Measurements from ENCODE around the gene CHKA.

Gene CHKA

DNA sequence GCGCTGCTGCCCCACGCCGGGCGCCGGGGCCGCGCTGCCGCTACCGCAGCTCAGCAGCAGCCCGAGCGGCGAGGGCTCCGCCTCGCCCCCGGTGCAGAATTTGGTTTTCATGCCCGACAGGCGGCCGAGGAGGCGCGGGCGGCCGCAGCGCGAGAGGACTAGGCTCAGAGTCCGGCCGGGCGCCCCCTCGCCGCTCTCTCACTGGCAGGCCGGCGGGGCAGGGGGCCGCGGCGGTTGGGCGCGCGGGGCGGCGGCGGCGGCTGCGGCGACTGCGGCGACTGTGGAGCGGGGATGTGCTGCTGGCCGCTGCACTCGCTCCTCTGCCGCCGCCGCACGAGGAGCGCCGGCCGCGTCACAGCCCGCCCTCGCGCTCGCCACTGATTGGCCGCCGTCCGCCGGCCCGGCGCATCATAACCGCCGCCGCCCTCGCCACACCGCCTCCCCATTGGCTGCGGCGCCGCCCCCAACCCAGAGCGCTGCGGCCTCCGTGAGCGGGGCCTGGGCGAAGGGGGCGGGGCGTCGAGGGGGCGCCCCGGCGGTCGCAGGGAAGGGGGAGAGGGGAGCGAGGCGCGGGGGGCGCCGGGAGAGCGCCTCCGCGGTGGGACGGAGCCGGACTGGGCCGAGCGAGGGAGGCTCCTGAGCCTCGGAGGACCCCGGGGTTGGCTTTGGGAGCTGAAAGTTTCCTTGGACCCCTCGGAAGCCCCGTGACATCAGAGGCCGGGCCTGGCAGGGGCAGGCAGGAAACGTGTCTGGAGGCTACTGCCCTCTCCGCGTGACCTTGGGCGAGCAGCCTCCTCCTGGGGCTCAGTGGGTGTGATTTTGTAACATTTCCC lies at the start of gene CHKA:
Gene CHKA (minus strand): TSS at position 322 of the 833 bp plus-strand sequence. CDS start 211 bp downstream, at position 111.
- peak; percentile 77 for DNase-seq (ENCODE audit: low read depth)

DNA sequence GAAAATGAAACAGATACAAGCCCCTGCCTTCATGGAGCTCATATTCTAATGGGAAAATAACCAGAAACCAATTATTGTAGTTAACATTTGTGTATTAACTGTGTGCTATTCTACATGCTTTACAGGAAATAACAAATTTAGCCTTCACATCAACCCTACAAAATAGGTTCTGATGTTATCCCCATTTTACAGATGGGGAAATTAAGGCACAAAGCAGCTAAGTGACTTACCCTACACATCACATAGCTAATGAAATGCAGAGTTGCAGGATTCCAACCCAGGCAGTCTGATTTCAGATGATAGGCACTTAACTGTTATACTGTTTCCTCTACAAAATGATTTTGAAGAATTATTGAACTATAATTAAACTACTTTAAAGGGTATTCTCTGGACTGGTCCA lies 48.3 kb upstream of the CHKA start:
- no peak for DNase-seq (ENCODE audit: low read depth)

DNA sequence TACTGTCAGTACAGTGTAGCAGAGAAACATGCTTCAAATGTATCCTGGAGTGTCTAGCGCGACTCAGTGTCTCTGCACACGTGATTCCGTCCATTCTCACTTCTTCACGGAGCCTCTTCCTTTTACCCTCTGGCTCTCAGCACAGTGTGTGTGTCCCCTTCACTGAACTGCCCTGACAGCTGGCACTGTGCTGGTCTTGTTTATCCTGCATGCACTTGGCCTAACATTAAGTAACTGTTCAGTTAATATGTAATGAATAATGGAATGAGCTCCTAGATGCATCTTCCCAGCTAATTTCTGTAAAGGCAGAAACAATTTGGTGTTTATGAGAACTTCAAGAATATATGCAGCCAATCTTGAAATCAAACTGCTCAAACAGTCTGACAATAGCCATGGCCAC lies 47.5 kb upstream of the CHKA start:
- DNase-seq (ENCODE audit: low read depth) = no peak

DNA sequence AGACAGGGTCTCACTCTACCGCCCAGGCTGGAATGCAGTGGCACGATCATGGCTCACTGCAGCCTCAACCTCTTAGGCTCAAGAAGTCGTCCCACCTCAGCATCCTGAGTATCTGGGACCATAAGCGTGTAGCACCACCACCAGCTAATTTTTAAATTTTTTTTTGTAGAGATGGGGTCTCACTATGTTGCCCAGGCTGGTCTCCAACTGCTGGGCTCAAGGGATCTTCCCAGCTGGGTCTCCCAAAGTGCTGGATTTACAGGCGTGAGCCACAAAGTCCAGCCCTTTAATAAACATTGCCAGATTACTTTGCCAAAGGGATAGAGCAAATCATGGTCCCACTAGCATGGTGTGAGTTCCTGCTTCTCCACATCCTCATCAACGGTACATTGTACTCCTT lies 46.3 kb upstream of the CHKA start:
- DNase-seq (ENCODE audit: low read depth) = no peak

DNA sequence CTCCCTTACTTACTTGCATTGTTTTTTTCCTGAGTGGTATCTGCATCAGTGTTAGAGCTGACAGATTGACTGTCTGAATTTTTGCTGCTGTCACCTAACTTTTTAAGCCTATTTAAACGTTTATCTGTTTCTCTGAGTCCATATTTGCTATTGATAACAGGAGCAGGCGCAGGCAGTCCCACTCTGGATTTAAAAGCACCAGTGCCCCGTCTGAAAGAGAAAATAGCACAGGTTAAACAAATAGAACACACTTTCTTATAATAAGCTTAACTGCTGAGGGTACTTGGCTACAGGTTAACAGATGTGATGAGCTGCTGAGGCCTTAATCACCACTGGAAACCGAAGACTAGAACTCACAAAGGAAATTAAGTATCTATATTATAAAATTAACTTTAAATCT lies 45.8 kb upstream of the CHKA start:
- DNase-seq (ENCODE audit: low read depth) = no peak

DNA sequence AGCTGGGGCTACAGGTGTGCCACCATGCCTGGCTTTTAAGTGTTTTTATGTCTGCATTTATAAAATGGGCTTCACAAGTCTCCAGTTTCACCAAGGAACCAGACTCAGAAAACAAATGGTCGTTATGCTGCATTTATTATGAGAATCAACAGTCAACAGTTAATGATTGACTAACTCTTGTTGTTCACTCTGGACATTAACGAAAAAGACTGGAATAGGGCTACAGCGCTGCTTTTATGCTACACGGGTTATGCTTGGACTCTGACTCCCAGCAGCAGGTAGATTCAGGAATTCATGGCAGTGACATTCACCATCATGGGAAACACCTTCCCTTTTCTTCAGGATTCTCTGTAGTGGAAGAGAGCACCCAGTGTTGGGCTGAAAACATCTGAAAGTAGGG lies 44.4 kb upstream of the CHKA start:
- DNase-seq (ENCODE audit: low read depth) = no peak

DNA sequence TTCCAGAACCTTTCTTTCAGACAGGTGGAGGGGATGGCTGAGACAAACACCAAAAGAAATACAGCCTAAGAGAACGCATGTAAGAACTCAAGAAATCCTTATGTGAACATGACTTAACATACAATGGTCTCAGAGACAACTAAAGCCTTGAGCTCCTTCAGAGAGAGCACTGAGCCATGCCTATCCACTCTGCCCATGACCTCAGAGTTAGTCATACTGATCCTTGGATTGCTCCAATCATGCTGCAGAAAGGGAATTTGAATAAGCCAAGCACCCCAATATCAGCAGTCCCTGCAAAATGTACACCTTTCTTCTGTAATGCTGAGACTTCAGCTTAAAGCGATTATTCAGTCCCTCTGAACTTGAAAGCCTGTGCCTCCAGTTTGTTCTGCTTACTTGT lies 43.2 kb upstream of the CHKA start:
- peak; percentile 55 for DNase-seq (ENCODE audit: low read depth)

DNA sequence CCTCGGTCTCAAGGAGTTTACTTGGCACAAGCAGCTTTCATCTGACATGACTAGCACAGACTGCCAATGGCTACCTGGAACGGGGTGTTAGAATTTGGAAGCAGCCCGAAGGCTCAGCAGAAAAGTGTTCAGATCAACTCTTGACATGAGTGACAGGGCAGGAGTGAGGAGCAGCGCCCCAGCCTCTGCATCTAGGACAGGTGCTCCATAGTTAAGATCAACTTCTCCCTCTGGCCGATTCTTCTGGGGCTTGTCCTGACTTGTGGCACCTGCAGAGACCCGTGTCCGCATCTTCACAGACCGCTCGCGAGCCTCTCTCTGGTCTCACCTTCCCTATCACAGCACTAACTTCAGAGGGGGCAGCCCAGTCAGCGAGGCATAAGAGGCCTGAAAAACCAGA lies 42.5 kb upstream of the CHKA start:
- DNase-seq (ENCODE audit: low read depth) = no peak

DNA sequence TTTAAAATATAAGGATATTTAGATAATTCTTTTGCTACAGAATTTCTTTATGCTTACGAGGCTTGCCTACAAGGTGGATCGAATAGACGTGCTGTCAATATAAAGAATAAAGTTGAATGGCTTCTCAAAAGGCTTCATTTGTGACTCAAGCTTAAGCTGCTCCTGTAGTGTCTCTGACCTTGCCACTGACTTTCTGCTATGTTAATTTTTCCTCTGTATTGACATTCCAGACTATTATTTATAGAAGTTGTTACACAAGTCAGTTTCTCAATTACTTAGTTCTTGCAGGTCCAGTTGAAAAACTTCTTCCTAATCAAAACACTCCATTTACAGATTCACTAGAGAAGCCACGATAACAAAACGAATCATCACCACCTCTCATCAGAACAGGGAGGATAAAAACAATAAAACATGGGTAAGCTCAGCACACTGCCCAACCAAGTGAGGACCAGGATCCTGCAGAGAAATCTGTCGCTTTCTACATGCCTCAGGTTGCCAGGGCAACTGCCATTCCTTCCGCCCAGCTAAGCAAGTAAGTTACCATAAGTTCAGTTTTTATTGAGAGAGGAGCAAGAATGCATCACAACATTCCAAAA lies 39.0 kb upstream of the CHKA start:
- peak; percentile 35 for DNase-seq (ENCODE audit: low read depth)

DNA sequence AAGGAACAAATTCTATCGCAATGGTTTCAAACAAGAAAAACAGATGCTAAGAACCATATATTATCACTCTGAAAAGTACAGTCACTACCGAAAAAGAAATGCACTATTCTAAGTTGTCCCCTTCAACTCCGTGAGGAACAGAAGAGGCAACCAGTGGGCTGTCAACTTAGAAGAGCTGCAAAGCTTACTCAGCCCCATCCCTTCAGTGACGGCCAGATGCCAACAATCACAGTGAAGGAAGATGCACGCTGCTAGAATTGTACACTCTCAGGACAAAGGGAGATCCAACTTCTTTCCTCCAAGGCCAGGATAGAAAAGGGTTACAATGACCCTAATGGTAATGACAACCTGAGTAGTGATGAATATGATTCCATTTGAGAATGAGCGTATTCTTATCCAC lies 38.5 kb upstream of the CHKA start:
- no peak for DNase-seq (ENCODE audit: low read depth)

DNA sequence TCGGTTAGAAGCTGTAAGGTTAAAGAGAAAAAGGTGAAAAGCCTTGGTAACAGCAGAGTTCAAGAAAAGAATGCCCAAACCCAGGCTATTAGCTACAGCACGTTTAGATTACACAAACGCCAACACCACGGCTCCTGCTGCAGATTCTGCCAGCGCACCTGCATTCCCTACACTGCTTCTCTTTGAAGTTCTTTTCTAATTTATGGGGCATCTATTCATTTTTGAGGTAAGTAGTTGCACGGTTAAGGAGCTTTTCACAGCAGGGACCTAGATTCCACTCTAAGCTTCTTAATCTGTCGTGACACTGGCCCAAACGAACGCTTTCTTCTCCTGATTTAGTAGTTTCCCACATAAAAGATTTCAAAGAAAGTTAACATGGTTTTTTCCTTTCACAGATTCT lies 38.0 kb upstream of the CHKA start:
- no peak for DNase-seq (ENCODE audit: low read depth)

DNA sequence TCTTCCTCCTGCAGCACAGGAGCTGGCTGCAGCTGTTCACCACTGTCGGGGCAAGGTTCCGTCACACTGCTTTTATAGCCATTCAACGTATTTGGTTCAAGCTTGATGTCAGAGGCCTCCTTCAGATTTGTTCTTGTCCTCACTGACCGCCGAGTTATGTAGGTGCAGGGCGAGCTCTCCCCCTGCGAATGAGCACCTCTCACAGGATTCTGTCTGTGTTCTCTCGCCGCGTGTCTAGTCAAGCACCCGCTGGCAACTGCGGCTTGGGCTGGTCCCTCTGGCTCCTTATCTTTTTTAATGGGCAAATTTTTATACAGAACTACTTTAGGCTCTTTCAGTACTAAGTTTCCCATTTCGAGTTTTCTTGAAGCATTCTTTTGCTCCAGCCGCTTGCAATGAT lies 37.4 kb upstream of the CHKA start:
- DNase-seq (ENCODE audit: low read depth) = no peak

DNA sequence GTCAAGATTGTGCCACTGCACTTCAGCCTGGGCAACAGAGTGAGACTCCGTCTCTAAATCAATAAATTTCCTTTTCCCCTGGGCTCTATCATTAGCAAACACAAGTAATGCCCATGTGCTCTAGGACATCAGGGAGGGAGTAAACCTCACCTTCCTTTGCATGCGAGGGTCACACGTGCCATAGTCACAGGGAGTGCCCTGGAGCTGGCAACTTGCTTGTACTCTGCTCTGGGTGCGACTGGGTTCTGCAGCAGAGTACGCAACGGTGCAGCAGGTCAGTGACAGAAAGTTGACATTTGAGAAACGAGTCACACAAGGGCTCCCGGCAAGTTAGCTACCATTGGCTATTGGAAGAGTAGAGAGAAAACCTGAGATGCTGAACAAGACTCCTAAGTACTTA lies 32.6 kb upstream of the CHKA start:
- DNase-seq (ENCODE audit: low read depth) = no peak

DNA sequence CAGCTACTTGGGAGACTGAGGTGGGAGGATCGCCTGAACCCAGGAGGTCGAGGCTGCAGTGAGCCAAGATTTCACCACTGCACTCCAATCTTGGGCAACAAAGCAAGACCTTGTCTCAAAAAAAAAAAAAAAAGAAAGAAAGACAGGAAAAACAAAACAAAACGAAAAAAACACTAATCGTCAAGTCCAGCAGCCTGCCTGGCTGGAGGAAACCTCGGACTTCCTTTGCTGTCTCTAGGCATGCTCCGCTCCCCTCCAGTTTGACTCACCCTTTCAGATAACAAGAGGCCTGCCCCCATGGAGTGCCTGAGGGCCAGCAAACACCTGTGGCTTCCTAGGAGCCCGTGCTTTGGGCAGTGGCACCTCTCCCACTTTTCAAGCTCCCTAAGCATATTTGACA lies 28.8 kb upstream of the CHKA start:
- peak; percentile 88 for DNase-seq (ENCODE audit: low read depth)

DNA sequence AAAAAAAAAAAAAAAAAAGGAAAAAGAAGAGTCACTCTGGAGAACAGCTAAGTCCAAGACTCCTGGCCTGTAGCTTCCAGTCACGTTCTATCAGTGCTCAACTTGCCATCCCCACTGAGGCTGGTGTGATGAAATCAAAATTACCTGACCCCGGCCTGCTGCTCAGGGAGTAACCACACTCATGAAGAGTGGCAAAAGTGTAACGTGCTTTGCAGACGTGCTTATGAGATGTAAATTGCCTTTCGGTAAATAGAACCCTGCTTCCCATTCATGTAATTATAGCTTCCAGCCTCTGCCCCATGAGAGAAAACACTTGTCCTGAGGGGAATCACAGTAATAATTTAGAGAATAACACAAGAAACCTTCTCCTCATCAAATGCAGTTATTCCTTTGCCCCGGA lies 28.2 kb upstream of the CHKA start:
- no peak for DNase-seq (ENCODE audit: low read depth)

DNA sequence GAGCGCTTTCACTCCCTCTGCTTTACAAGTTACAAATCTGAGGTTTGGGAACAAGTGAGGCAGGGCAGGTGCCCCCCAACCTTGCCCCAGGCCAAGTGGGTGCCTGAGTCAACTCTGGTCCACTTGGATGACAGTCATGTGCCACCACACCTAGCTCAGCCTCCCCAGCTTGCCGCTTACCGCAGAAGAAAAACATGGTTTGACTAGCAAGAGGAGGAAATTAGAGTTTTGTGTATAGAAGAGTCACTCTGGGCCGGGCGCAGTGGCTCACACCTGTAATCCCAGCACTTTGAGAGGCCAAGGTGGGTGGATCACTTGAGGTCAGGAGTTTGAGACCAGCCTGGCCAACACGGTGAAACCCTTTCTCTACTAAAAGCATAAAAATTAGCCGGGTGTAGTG lies 27.7 kb upstream of the CHKA start:
- no peak for DNase-seq (ENCODE audit: low read depth)

DNA sequence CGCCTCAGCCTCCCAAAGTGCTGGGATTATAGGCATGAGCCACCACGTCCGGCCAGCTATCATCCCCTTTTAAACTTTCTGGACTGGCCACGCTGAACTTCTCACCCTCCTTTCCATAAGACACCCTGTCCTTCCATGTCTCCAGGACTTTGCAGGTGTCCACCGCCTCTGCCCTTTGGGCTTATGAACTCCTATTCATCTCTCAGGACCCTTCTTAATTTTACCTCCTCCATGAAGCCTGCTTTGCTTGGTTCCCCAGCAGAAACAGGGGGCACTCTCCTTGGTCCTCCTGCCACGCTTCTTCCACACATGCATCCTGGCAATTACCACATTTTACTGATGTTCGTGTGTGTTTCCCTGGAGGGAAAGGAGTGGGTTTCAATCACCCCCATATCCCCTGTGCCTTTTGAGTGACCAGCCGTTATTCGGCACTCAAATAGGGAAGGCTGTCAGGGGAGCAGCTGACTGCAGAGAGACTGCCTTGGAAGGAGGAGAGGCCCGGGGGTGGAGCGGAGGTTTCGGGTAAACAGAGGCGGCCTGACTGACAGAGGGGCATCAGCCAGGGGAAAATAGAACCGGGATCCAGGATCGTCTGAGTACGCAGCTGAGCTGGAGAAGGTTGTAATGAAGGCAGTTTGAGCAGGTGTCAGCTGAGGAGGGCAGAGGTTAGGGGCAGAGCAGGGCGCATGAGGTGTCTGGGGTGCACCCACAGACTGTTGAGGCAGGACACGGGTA lies 27.1 kb upstream of the CHKA start:
- no peak for DNase-seq (ENCODE audit: low read depth)

DNA sequence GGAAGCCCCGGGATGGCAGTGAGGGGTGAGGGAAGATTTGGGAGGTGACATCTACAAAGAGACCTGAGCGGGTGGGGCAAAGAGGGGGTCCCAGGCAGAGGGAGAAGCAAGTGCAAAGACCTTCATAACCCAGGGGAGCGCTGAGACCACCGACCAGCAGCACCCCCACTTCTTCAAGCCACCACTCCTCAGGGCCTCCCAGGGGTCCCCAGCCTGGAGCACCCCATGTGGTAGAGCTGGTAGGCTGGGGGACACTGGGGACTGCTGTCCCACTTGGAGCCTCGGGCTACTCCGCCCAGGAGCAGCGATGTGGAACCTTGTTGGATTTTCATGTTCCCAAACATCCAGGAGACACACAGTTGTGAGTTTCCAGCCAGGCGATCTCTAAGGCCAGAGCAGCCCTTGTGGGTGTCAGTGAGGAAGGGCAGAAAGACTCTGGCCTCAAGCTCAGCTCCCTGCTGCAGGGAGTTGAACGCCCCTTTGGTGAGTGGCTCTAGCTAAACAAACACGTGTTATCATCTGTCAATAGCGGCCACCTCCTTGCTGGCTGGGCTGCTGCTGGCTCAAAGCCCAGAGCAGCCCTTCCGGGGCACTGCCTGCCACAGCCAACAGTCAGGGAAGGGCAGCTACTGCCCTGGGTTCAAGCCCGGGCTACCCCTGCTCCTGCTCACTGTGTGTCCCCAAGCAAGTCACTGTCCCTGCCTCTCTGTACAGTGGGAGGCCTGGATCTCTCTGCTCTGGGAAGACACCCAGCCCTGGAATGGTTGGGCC lies 25.7 kb upstream of the CHKA start:
- no peak for DNase-seq (ENCODE audit: low read depth)

DNA sequence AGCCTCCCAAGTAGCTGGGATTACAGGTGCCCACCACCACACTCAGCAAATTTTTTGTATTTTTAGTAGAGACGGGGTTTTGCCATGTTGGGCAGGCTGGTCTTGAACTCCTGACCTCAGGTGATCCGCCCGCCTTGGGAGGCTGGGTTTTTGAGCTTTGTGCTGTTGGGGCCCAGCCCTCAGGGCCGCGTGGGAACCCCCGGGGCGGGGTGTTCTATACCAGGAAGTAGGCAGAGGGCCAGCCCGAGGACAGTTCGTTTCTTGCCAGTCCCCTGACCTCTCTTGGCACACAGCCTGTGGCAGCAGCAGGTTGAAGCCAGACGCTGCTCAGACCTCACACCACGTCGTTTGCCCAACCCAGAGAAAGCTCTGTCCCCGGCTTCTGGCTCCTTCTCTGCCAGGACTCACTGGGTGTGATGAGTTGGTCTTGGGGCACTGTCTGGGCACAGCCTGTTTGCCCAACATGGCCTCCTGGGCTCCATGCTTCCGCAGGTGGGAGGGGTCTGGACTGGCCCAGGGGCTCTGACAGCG lies 24.9 kb upstream of the CHKA start:
- no peak for DNase-seq (ENCODE audit: low read depth)

DNA sequence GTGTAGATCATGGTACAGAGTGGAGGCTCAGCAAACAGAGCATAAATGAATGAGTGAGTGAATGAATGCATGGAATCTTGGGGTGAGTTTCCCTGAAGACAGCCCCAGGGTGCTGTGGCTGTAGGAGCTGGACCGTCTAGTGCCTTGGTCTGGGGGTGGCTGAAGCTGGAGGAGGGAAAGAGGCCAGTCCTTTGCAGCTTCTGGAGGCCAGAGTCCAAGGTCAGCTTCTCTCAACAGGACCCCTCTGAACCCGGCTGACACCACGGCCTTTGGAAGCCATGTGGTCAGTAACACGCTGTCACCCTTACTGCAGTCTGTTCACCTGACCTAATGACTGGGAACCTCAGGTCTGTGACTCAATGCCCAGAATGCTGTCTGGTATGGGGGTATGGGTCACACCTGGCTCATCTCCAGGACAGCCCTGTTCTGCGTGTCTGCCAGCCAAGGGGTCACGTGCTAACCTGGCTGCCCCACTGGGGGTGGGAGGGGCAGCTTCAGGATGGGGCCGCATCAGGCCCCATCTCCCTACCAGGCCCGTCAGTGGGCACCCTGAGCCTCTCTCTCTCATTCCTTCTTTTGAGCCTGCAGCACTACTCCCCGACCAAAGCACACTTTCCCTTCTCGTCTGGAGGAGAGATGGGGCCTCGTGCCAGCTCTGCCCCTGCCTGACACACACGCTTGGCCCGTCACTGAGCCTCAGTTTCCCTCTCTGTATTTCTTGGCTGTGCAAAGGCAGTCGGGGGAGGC lies 24.1 kb upstream of the CHKA start:
- no peak for DNase-seq (ENCODE audit: low read depth)

DNA sequence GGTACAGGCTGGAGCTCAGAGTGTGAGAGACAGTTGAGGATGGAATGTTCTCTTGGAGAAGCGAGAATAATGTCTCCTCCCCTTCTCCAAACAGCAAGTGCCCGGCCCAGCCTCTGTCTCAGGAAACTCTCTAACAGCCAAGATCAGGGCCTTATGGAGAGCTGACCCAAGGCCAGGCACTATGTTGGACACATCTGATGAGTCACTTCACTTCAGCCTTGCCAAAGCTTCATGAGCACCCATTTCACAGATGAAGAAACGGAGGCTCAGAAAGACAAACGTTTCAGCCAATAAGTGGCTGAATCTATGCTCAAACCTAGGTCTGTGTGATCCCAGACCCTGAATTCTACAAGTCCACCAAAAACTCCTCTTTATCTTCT lies 22.1 kb upstream of the CHKA start:
- no peak for DNase-seq (ENCODE audit: low read depth)

Data from amniotic epithelial cell (primary cell).